Stimulated activated naive CD8-positive, alpha-beta T cell treated with anti-CD3 and anti-CD28 coated beads, Interleukin-15, amount 100 ng/mL, for 72 hours (primary cell): ENCODE data around the gene ABHD16B.
"Not testable (repeated sequence)": the region's sequence is repeated elsewhere in the genome, so short reads cannot be mapped to it uniquely, and the experiment has no call there.

ENCODE experiments used
- ATAC-seq: fragments of 150-1000 bp; cut with Tn5 transposase; 2 replicates; pipeline ENCODE4 v1.10.0; 2021; ENCODE audit warnings: mild to moderate bottlenecking, moderate library complexity
- DNase-seq, 2 donors: peaks; one replicate each; pipeline ENCODE4 v3.0.0; 2021 to 2022
- H3K27ac Mint-ChIP-seq, 2 donors: one replicate each; pipeline ENCODE4 v1.8.0; 2022; ENCODE audit warnings: mild to moderate bottlenecking in 2 of 2, mixed read lengths in 2 of 2, moderate library complexity in 2 of 2
- H3K27me3 Mint-ChIP-seq: one replicate; pipeline ENCODE4 v1.8.0; 2022; ENCODE audit warnings: mixed read lengths
- H3K4me1 Mint-ChIP-seq: one replicate; pipeline ENCODE4 v1.8.0; 2022; ENCODE audit warnings: mild to moderate bottlenecking, mixed read lengths
- H3K4me3 Mint-ChIP-seq, 2 donors: one replicate each; pipeline ENCODE4 v1.8.0; 2022; ENCODE audit warnings: mild to moderate bottlenecking in 2 of 2, mixed read lengths in 2 of 2, moderate library complexity in 1 of 2
- H3K9me3 Mint-ChIP-seq, 2 donors: one replicate each; pipeline ENCODE4 v1.8.0; 2022; ENCODE audit warnings: mixed read lengths in 2 of 2

The ABHD16B gene

GRCh38 chr20:63846128-63846771 lies 15.0 kb upstream of the ABHD16B start:
- Mint-ChIP-seq H3K4me1 (peaks cover 25% of the 10 kb centered on the region), H3K27me3 (peaks cover 43% of the 10 kb centered on the region), H3K27ac (no peak overlapping the region), H3K4me3 (peak overlapping the region in 1 of 2 donors; percentile 29), H3K9me3 (no peaks in the 10 kb centered on the region)
- ATAC-seq (no peak), DNase-seq (no peak)

GRCh38 chr20:63846888-63847236 lies 14.4 kb upstream of the ABHD16B start:
- no peak overlapping the region for H3K4me3 Mint-ChIP-seq
- H3K9me3 Mint-ChIP-seq = no peaks in the 10 kb centered on the region
- H3K4me1 Mint-ChIP-seq = peaks cover 30% of the 10 kb centered on the region
- no peak overlapping the region for H3K27ac Mint-ChIP-seq
- DNase-seq = no peak
- peaks cover 41% of the 10 kb centered on the region for H3K27me3 Mint-ChIP-seq
- ATAC-seq = no peak

- Mint-ChIP-seq H3K27ac (no peak overlapping the region), H3K4me1 (peaks cover 34% of the 10 kb centered on the region), H3K9me3 (no peaks in the 10 kb centered on the region), H3K27me3 (peaks cover 41% of the 10 kb centered on the region), H3K4me3 (no peak overlapping the region)
- DNase-seq (no peak), ATAC-seq (no peak)
Measured at GRCh38 chr20:63847237-63848002, 13.9 kb upstream of the ABHD16B start.

GRCh38 chr20:63848003-63848911 lies 13.0 kb upstream of the ABHD16B start:
- H3K27me3 Mint-ChIP-seq = peaks cover 39% of the 10 kb centered on the region
- DNase-seq = no peak

GRCh38 chr20:63850689-63851547 lies 10.4 kb upstream of the ABHD16B start:
- peak; percentile 96 for ATAC-seq
- DNase-seq = peak; percentile 67 to 82
- peak overlapping the region in 1 of 2 donors; percentile 24 for H3K4me3 Mint-ChIP-seq
- no peaks in the 10 kb centered on the region for H3K9me3 Mint-ChIP-seq
- H3K27ac Mint-ChIP-seq = peak overlapping the region in 1 of 2 donors; percentile 43
- peaks cover 20% of the 10 kb centered on the region for H3K27me3 Mint-ChIP-seq
- H3K4me1 Mint-ChIP-seq = peaks cover 41% of the 10 kb centered on the region

More at GRCh38 chr20:63848003-63848911, 13.0 kb upstream of the ABHD16B start:
- Mint-ChIP-seq H3K27ac (no peak overlapping the region), H3K9me3 (no peaks in the 10 kb centered on the region), H3K4me1 (peaks cover 36% of the 10 kb centered on the region), H3K4me3 (no peak overlapping the region)
- no peak for ATAC-seq

GRCh38 chr20:63851548-63851943 lies 9.8 kb upstream of the ABHD16B start:
- not testable (repeated sequence) for H3K9me3 Mint-ChIP-seq, H3K27ac Mint-ChIP-seq, ATAC-seq, H3K4me3 Mint-ChIP-seq, DNase-seq
- Mint-ChIP-seq H3K4me1 (peaks cover 38% of the 10 kb centered on the region), H3K27me3 (peaks cover 20% of the 10 kb centered on the region)

- not testable (repeated sequence) for H3K9me3 Mint-ChIP-seq, ATAC-seq, H3K4me3 Mint-ChIP-seq, DNase-seq
- peaks cover 20% of the 10 kb centered on the region for H3K27me3 Mint-ChIP-seq
- peaks cover 60% of the 10 kb centered on the region for H3K4me1 Mint-ChIP-seq
- peak overlapping the region in 1 of 2 donors; percentile 33 for H3K27ac Mint-ChIP-seq
Measured at GRCh38 chr20:63853733-63854068, 7.6 kb upstream of the ABHD16B start.

- Mint-ChIP-seq H3K27ac (peak overlapping the region; percentile 33 to 59), H3K4me1 (peaks cover 65% of the 10 kb centered on the region), H3K27me3 (peaks cover 20% of the 10 kb centered on the region), H3K4me3 (peak overlapping the region in 1 of 2 donors; percentile 59), H3K9me3 (no peaks in the 10 kb centered on the region)
- ATAC-seq (no peak), DNase-seq (no peak)
Measured at GRCh38 chr20:63854069-63854765, 7.1 kb upstream of the ABHD16B start.

GRCh38 chr20:63854766-63855362 lies 6.4 kb upstream of the ABHD16B start:
- no peak overlapping the region for H3K4me3 Mint-ChIP-seq
- ATAC-seq (no peak), DNase-seq (no peak)
- H3K4me1 Mint-ChIP-seq = peaks cover 70% of the 10 kb centered on the region
- H3K27me3 Mint-ChIP-seq = peaks cover 20% of the 10 kb centered on the region
- peak overlapping the region in 1 of 2 donors; percentile 59 for H3K27ac Mint-ChIP-seq
- H3K9me3 Mint-ChIP-seq = no peaks in the 10 kb centered on the region

GRCh38 chr20:63855363-63856097 lies 5.8 kb upstream of the ABHD16B start:
- Mint-ChIP-seq H3K27ac (peak overlapping the region in 1 of 2 donors; percentile 34), H3K27me3 (peaks cover 17% of the 10 kb centered on the region), H3K4me3 (no peak overlapping the region), H3K4me1 (peaks cover 69% of the 10 kb centered on the region), H3K9me3 (no peaks in the 10 kb centered on the region)
- DNase-seq = no peak
- ATAC-seq = no peak

GRCh38 chr20:63856098-63856511 lies 5.2 kb upstream of the ABHD16B start:
- H3K9me3 Mint-ChIP-seq = no peaks in the 10 kb centered on the region
- H3K4me3 Mint-ChIP-seq = no peak overlapping the region
- H3K27ac Mint-ChIP-seq = no peak overlapping the region
- peaks cover 69% of the 10 kb centered on the region for H3K4me1 Mint-ChIP-seq
- no peak for ATAC-seq
- no peak for DNase-seq
- peaks cover 12% of the 10 kb centered on the region for H3K27me3 Mint-ChIP-seq

- H3K4me3 Mint-ChIP-seq = peak overlapping the region in 1 of 2 donors; percentile 76
- peak; percentile 22 for ATAC-seq
- DNase-seq = no peak
- peak overlapping the region in 1 of 2 donors; percentile 95 for H3K27ac Mint-ChIP-seq
- no peaks in the 10 kb centered on the region for H3K27me3 Mint-ChIP-seq
- no peaks in the 10 kb centered on the region for H3K9me3 Mint-ChIP-seq
- peaks cover 58% of the 10 kb centered on the region for H3K4me1 Mint-ChIP-seq
Measured at GRCh38 chr20:63857764-63858392, 3.4 kb upstream of the ABHD16B start.
